ENCODE data around the gene ADAMTSL1. TPM values are rescaled to one million over a fixed set of nuclear protein-coding genes. Genes with fewer than 3 reads are reported as not detected.

ADAMTSL1 gene
- total and polyA plus RNA-seq, 2 of the 8 experiments (the other 6 are each of a cell fraction or from before 2014, with no cell fraction given) = 0.84 to 1.1 TPM

- no peak overlapping the region for H4K5ac ChIP-seq (ENCODE audit: insufficient read length, low read depth, low read length)
- H3K14ac ChIP-seq (ENCODE audit: insufficient read length) = no peak overlapping the region
- H2BK15ac ChIP-seq (ENCODE audit: low read length) = no peak overlapping the region
- no peak overlapping the region for H3K23ac ChIP-seq (ENCODE audit: insufficient read length)
- no peak overlapping the region for H2BK12ac ChIP-seq (ENCODE audit: low read depth, low read length)
- FAIRE-seq = no peak
- H3K4ac ChIP-seq (replicated peaks; ENCODE audit: insufficient read length, low read depth, low read length) = no peak overlapping the region
- no peak overlapping the region for H3K27ac ChIP-seq (ENCODE audit: low read depth, low read length)
- no peak overlapping the region for H2AFZ ChIP-seq (ENCODE audit: low read length)
- H2BK20ac ChIP-seq (ENCODE audit: low read length) = no peak overlapping the region
- H3K23me2 ChIP-seq (ENCODE audit: low read depth, low read length) = no peaks in the 10 kb centered on the region
- H2BK120ac ChIP-seq (replicated peaks; ENCODE audit: low read depth, low read length) = no peak overlapping the region
- H3K18ac ChIP-seq (ENCODE audit: extremely low read depth, low read length) = no peak overlapping the region
- H4K8ac ChIP-seq (ENCODE audit: extremely low read depth, insufficient read depth, low read length) = no peak overlapping the region; the same call in 1 of the 2 replicates
- ChIA-PET CTCF (ENCODE audit: partially characterized antibody) (interaction anchor here (1.0 to 1.6 kb wide), 3 partner anchors 10 to 26 kb away, joined by 4 to 8 read pairs (median 4); no protein-coding TSS in a partner anchor), POLR2A (ENCODE audit: partially characterized antibody) (no interaction called here)
- no peaks in the 10 kb centered on the region; a peak in 1 of 7 replicates for H3K4me1 ChIP-seq (replicated peaks in 1 of 4; ENCODE audit: control insufficient read depth in 3 of 4, insufficient read depth in 4 of 4, low read length in 3 of 4)
- peaks cover 10 to 17% of the 10 kb centered on the region in 2 experiments for H3K9me3 ChIP-seq (ENCODE audit: insufficient read depth in 2 of 2, low read depth in 1 of 2, low read length in 1 of 2)
- 82% methylated on average over 5 of the region's 5 CpGs; no CpG with 5 or more reads in 1 of the 2 experiments for WGBS, 2 experiments (ENCODE audit: extremely low coverage in 1 of 2, insufficient coverage in 1 of 2, insufficient read length in 1 of 2, insufficient replicate concordance in 2 of 2, low coverage in 1 of 2, low lambda C conversion rate in 2 of 2, missing lambda C conversion rate in 1 of 2)
- H2AK5ac ChIP-seq (ENCODE audit: low read depth, low read length) = no peak overlapping the region
- H3K9ac ChIP-seq (replicated peaks in 1 of 4; ENCODE audit: extremely low read depth in 1 of 4, low read depth in 3 of 4, low read length in 3 of 4) = no peak overlapping the region
- no peaks in the 10 kb centered on the region for H3K79me1 ChIP-seq (ENCODE audit: low read depth, low read length)
- H4K20me1 ChIP-seq (replicated peaks in 1 of 2; ENCODE audit: control insufficient read depth in 1 of 2, insufficient read depth in 2 of 2, low read length in 2 of 2) = no peaks in the 10 kb centered on the region
- H3K56ac ChIP-seq (replicated peaks; ENCODE audit: insufficient read length, low read depth, low read length) = no peak overlapping the region
- H3K27me3 ChIP-seq (replicated peaks in 1 of 4; ENCODE audit: control insufficient read depth in 3 of 4, extremely low read depth in 1 of 4, insufficient read depth in 3 of 4, low read length in 3 of 4) = no peaks in the 10 kb centered on the region
- H3K79me2 ChIP-seq (ENCODE audit: control insufficient read depth in 1 of 2, insufficient read depth in 2 of 2, low read length in 2 of 2) = no peaks in the 10 kb centered on the region
- no peak overlapping the region for H3K4me2 ChIP-seq (ENCODE audit: insufficient read depth in 1 of 2, low read depth in 2 of 2, low read length in 2 of 2)
- no peak overlapping the region for H3K4me3 ChIP-seq (ENCODE audit: extremely low read depth in 1 of 4, insufficient read depth in 2 of 4, low read depth in 3 of 4, low read length in 4 of 4)
- no peak for DNase-seq (ENCODE audit: low read depth in 1 of 2, low spot score in 2 of 2)
- H3K36me3 ChIP-seq (ENCODE audit: control insufficient read depth in 2 of 4, insufficient read depth in 4 of 4, low read length in 3 of 4) = no peaks in the 10 kb centered on the region
- no peak overlapping the region for H4K91ac ChIP-seq (replicated peaks; ENCODE audit: insufficient read length, low read length)
- no peak overlapping the region for H2BK5ac ChIP-seq (ENCODE audit: low read depth, low read length)
- TF ChIP-seq TCF12 (IDR thresholded peaks at IDR 0.05; ENCODE audit: low read depth, low read length) (no peak), ASH2L (IDR thresholded peaks at IDR 0.05; ENCODE audit: low read length) (no peak), MAX (IDR thresholded peaks at IDR 0.05) (no peak), NRF1 (IDR thresholded peaks at IDR 0.05; ENCODE audit: low read depth, low read length) (no peak), SP1 (IDR thresholded peaks at IDR 0.05; ENCODE audit: low read depth, low read length) (no peak), SP4 (IDR thresholded peaks at IDR 0.05; ENCODE audit: low read length) (no peak), BRCA1 (IDR thresholded peaks at IDR 0.05; ENCODE audit: low read depth, low read length) (no peak)
These were observed 418.2 kb downstream of the ADAMTSL1 start for GRCh38 chr9:18891946-18892670.

Measured in H1 (cell line).